HepG2 (cell line): ENCODE data around the gene FBXW5. TPM values are rescaled to one million over a fixed set of nuclear protein-coding genes. Genes with fewer than 3 reads are reported as not detected.

Source experiments
- ATAC-seq: fragments of 200-7000 bp; cut with Tn5 transposase; 3 replicates; pipeline ENCODE4 v1.9.1; 2020; ENCODE audit warnings: mild to moderate bottlenecking, moderate library complexity
- BruUV-seq: library from RNA; stranded (reverse); fragments of 400-500 nt; replicated peaks from 2 replicates; lab custom pipeline; 2021; lab: Mats Ljungman, UMichigan
- CTCF ChIA-PET: fragments of 300-600 bp; formaldehyde crosslinking; extraction: SDS; loops from one replicate; lab custom pipeline; 2021; ENCODE audit warnings: low total read pairs, inconsistent platforms, low intra/inter-chr PET ratio; lab: Yijun Ruan, JAX
- POLR2A ChIA-PET: fragments of 350-600 bp; sonication (Branson Sonifier 250); formaldehyde crosslinking; loops from one replicate; lab custom pipeline; 2020; ENCODE audit warnings: antibody characterized with exemption, inconsistent platforms; lab: Yijun Ruan, JAX
- DNase-seq: peaks from one replicate; pipeline ENCODE4 v3.0.0-alpha.2; 2015; ENCODE audit warnings: low spot score
- FAIRE-seq: peaks from 3 replicates; lab custom pipeline; 2011; peaks lifted over from hg19 to GRCh38; lab: Jason Lieb, UNC
- H2AFZ ChIP-seq: one replicate; pipeline ENCODE4 v1.6.1; 2011; ENCODE audit warnings: low read length, inconsistent platforms
- H3K27ac ChIP-seq: fragments of 300-600 bp; 3 replicates; pipeline ENCODE4 v1.8.0; 2011; ENCODE audit warnings: mixed run types, mild to moderate bottlenecking, mixed read lengths, low read length, inconsistent platforms; ENCODE audit not compliant: insufficient read depth; ENCODE audit errors: extremely low read length
- H3K27me3 ChIP-seq, 2 experiments: fragments of 200-600 bp in 1 of 2; 2 replicates in 1 of 2; 3 replicates in 1 of 2; pipeline versions ENCODE4 v1.6.0 to v1.8.0; 2011; ENCODE audit warnings: low read length in 2 of 2, mild to moderate bottlenecking in 2 of 2, moderate library complexity in 2 of 2, inconsistent platforms in 1 of 2; ENCODE audit not compliant: insufficient read depth in 2 of 2, control insufficient read depth in 1 of 2
- H3K36me3 ChIP-seq, 2 experiments: fragments of 200-600 bp in 1 of 2; replicated peaks in 1 of 2; 2 replicates in 1 of 2; 3 replicates in 1 of 2; pipeline versions ENCODE4 v1.5.1 to v1.8.0; 2011; ENCODE audit warnings: low read length in 2 of 2, inconsistent platforms in 1 of 2; ENCODE audit not compliant: insufficient read depth in 2 of 2, control insufficient read depth in 1 of 2
- H3K4me1 ChIP-seq: 2 replicates; pipeline ENCODE4 v1.5.1; 2012; ENCODE audit warnings: low read length, inconsistent platforms; ENCODE audit not compliant: insufficient read depth
- H3K4me2 ChIP-seq: 2 replicates; pipeline ENCODE4 v1.6.0; 2011; ENCODE audit warnings: low read depth, low read length, inconsistent platforms
- H3K4me3 ChIP-seq, 3 experiments: fragments of 200-600 bp in 1 of 3; sonication (generic), shearing (Covaris generic) in 1 of 3; replicated peaks in 1 of 3; 2 replicates each; pipeline ENCODE4 v1.5.1; 2011 to 2016; ENCODE audit warnings: low read length in 3 of 3, inconsistent platforms in 2 of 3, low read depth in 2 of 3, mild to moderate bottlenecking in 2 of 3, control low read depth in 1 of 3, mixed read lengths in 1 of 3; ENCODE audit not compliant: insufficient read depth in 1 of 3
- H3K79me2 ChIP-seq: one replicate; pipeline ENCODE4 v1.6.1; 2011; ENCODE audit warnings: low read length, inconsistent platforms; ENCODE audit not compliant: insufficient read depth
- H3K9ac ChIP-seq: 2 replicates; pipeline ENCODE4 v1.6.0; 2011; ENCODE audit warnings: mild to moderate bottlenecking, low read depth, low read length, inconsistent platforms; ENCODE audit not compliant: insufficient read depth
- H3K9me3 ChIP-seq: 2 replicates; pipeline ENCODE4 v1.5.1; 2012; ENCODE audit warnings: mild to moderate bottlenecking, low read length
- H4K20me1 ChIP-seq: 2 replicates; pipeline ENCODE4 v1.6.0; 2011; ENCODE audit warnings: inconsistent platforms, mild to moderate bottlenecking, low read length, moderate library complexity; ENCODE audit not compliant: insufficient read depth
- ISX ChIP-seq: sonication (generic); formaldehyde crosslinking; conservative IDR thresholded peaks from 2 replicates; pipeline ENCODE4 v1.5.0; 2020; ENCODE audit warnings: missing genetic modification reagents
- PHF8 ChIP-seq: sonication (generic); formaldehyde crosslinking; IDR thresholded peaks from 2 replicates; pipeline ENCODE4 v1.5.0; 2020; ENCODE audit warnings: missing genetic modification reagents
- PITX1 ChIP-seq: sonication (generic); formaldehyde crosslinking; IDR thresholded peaks from 2 replicates; pipeline ENCODE4 v1.5.1; 2020; ENCODE audit warnings: mild to moderate bottlenecking, missing genetic modification reagents
- RBFOX2 ChIP-seq: fragments of 200-400 bp; formaldehyde crosslinking; IDR thresholded peaks from 2 replicates; pipeline ENCODE4 v1.6.1; 2017; ENCODE audit warnings: low read depth, mild to moderate bottlenecking, low read length
- RXRA ChIP-seq: sonication (generic); formaldehyde crosslinking; IDR thresholded peaks from 2 replicates; pipeline ENCODE4 v1.5.1; 2020; ENCODE audit warnings: missing genetic modification reagents
- ZNF256 ChIP-seq: sonication (generic); formaldehyde crosslinking; conservative IDR thresholded peaks from 2 replicates; pipeline ENCODE4 v1.4.0; 2020; ENCODE audit warnings: missing genetic modification reagents
- ZNF607 ChIP-seq: sonication (generic); formaldehyde crosslinking; IDR thresholded peaks from 2 replicates; pipeline ENCODE4 v1.5.1; 2020; ENCODE audit warnings: missing genetic modification reagents, mild to moderate bottlenecking, borderline replicate concordance
- WGBS: methylation state at CpG from one replicate; pipeline ENCODE4 v1.1.6; 2017; ENCODE audit warnings: low lambda C conversion rate; 5-methylcytosine and 5-hydroxymethylcytosine counted together
- in situ Hi-C: cut with HindIII; loops from 2 replicates; pipeline ENCODE4 v1.10.0; 2017; ENCODE audit warnings: low pct_unique_long_range_greater_than_20kb; ENCODE audit not compliant: extremely low pct_ligation_motif_present
- intact Hi-C: fragments of 100-400 bp; cut with micrococcal nuclease; formaldehyde crosslinking; loops from one replicate; pipeline ENCODE4 v1.10.0; 2022; ENCODE audit not compliant: unreplicated experiment
- polyA plus RNA-seq, 8 experiments: library from polyadenylated mRNA; depleted of rRNA in 3 of 8; stranded (reverse) in 7 of 8; unstranded in 1 of 8; fragments of >200 nt; fragmentation: Illumina TruSeq in 4 of 8; extraction: Trizol in 4 of 8; gene quantifications; 2 replicates each; pipeline versions ENCODE4 v1.2.1 to v1.2.3, GENCODE V29; 2011 to 2016; ENCODE audit warnings: low read depth in 4 of 8, missing spikeins in 1 of 8, mixed read lengths in 1 of 8; ENCODE audit not compliant: insufficient read depth in 1 of 8
- total RNA-seq, 5 experiments: library from RNA; depleted of rRNA; stranded (reverse); fragments of >200 nt; fragmentation: Illumina TruSeq; extraction: Trizol; gene quantifications; 2 replicates each; pipeline ENCODE4 v1.2.3, GENCODE V29; 2016; ENCODE audit warnings: low read depth in 1 of 5
- TF ChIP-seq, protein P1 (sequence below): sonication (generic); formaldehyde crosslinking; IDR thresholded peaks from 2 replicates; pipeline ENCODE4 v1.5.1; 2020; ENCODE audit warnings: missing genetic modification reagents, mild to moderate bottlenecking, borderline replicate concordance
- TF ChIP-seq, protein P2 (sequence below): sonication (generic); formaldehyde crosslinking; IDR thresholded peaks from 2 replicates; pipeline ENCODE4 v1.5.0; 2020; ENCODE audit warnings: missing genetic modification reagents, mild to moderate bottlenecking, borderline replicate concordance
- TF ChIP-seq, protein P3 (sequence below): sonication (generic); formaldehyde crosslinking; IDR thresholded peaks from 2 replicates; pipeline ENCODE4 v1.4.0; 2020; ENCODE audit warnings: mild to moderate bottlenecking, low read depth, missing genetic modification reagents
- TF ChIP-seq, protein P4 (sequence below): sonication (generic); formaldehyde crosslinking; IDR thresholded peaks from 2 replicates; pipeline ENCODE4 v1.5.1; 2020; ENCODE audit warnings: mild to moderate bottlenecking, missing genetic modification reagents, moderate library complexity

The FBXW5 gene
- total and polyA plus RNA-seq, 2 of the 13 experiments (the other 11 are each of a cell fraction or from before 2014, with no cell fraction given), result 52.0 to 60.4 TPM

DNA sequence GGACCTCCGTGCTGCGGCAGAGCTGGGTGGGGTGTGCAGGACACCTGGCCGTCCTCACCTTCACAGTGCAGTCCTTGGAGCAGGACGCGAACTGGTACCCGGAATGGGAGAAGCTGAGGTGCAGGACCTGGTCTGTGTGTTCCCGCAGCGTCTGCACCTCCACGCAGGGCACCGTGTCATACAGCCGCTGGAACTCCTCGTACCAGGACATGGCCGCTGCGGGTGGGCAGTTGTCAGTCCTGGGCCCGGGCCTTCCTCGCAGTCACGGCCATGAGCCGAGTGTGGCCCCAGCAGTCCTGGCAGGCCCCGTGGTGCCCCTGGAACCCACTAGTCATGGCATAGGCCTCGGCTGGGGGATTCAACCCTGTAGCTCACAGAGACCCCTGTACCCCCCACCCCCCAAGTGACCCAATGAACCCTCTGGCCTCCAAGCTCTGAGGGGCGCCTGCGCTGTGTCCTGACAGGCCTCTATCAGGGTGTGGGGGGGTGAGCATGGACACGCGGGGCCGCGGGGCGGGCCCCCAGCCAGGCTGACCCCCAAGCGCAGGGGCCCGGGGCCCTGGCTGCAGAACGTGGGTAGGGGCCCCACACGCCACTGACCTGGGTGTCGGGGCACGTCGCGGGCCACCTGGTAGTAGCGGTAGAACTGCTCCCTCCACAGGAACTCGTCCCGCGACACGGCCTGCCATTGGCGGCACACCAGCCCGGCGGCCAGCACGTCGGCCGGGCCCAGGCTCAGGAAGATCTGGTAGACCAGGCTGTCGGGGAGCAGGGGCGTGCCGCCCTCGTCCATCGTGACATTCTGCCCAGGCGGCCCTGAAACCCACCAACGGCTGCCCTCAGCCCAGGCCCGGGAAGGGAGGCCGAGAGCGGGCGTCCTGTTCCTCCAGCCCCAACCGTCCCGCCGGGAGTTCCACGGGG is 987 bp downstream of the FBXW5 start:
- no peak overlapping the region for H2AFZ ChIP-seq
- H3K27me3 ChIP-seq, result no peaks in the 10 kb centered on the region
- DNase-seq (no peak), FAIRE-seq (no peak), ATAC-seq (peak; percentile 2)
- intact Hi-C loops (no loop called here), in situ Hi-C loops (no loop called here)
- H3K79me2 ChIP-seq, result peaks cover 10% of the 10 kb centered on the region
- TSS peak; percentile 45 for BruUV-seq
- H3K9me3 ChIP-seq, result no peaks in the 10 kb centered on the region
- WGBS, result 37% methylated on average over 6 of the region's 61 CpGs
- H3K9ac ChIP-seq, result peak overlapping the region; percentile 90
- H3K4me3 ChIP-seq, result peak overlapping the region; percentile 90 to 95 (median 91)
- H3K36me3 ChIP-seq, result peaks cover 8 to 36% of the 10 kb centered on the region in 2 experiments
- H3K4me2 ChIP-seq, result peak overlapping the region; percentile 89
- peaks cover 41% of the 10 kb centered on the region for H3K4me1 ChIP-seq
- no peaks in the 10 kb centered on the region for H4K20me1 ChIP-seq
- peak overlapping the region; percentile 75 for H3K27ac ChIP-seq
- ChIA-PET POLR2A (interaction anchor here (1.0 to 2.3 kb wide), 5 partner anchors 42 to 155 kb away, joined by 3 to 10 read pairs (median 4); partner anchors contain the start of gene TRAF2), CTCF (no interaction called here)
- TF ChIP-seq ZNF607 (CRISPR knock-in tag), result peak; percentile 7; the same call in 1 of the 2 replicates
- TF ChIP-seq, protein P1, sequence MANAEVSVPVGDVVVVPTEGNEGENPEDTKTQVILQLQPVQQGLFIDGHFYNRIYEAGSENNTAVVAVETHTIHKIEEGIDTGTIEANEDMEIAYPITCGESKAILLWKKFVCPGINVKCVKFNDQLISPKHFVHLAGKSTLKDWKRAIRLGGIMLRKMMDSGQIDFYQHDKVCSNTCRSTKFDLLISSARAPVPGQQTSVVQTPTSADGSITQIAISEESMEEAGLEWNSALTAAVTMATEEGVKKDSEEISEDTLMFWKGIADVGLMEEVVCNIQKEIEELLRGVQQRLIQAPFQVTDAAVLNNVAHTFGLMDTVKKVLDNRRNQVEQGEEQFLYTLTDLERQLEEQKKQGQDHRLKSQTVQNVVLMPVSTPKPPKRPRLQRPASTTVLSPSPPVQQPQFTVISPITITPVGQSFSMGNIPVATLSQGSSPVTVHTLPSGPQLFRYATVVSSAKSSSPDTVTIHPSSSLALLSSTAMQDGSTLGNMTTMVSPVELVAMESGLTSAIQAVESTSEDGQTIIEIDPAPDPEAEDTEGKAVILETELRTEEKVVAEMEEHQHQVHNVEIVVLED (CRISPR knock-in tag), result peak; percentile 41; the same call in 1 of the 2 replicates
- 0 out of 2 replicates have a peak, but pooled peaks have one; percentile 28 for TF ChIP-seq RXRA
- 0 out of 2 replicates have a peak, but pooled peaks have one; percentile 27 for TF ChIP-seq ZNF256 (CRISPR knock-in tag)
- peak; percentile 47; the same call in 1 of the 2 replicates for TF ChIP-seq PHF8 (CRISPR knock-in tag)
- TF ChIP-seq PITX1 (CRISPR knock-in tag), result peak; percentile 25; the same call in 1 of the 2 replicates
- TF ChIP-seq, protein P2, sequence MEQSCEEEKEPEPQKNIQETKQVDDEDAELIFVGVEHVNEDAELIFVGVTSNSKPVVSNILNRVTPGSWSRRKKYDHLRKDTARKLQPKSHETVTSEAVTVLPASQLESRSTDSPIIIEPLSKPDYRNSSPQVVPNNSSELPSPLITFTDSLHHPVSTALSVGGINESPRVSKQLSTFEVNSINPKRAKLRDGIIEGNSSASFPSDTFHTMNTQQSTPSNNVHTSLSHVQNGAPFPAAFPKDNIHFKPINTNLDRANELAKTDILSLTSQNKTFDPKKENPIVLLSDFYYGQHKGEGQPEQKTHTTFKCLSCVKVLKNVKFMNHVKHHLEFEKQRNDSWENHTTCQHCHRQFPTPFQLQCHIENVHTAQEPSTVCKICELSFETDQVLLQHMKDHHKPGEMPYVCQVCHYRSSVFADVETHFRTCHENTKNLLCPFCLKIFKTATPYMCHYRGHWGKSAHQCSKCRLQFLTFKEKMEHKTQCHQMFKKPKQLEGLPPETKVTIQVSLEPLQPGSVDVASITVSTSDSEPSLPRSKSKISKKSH (CRISPR knock-in tag), result peak; percentile 9; the same call in 1 of the 2 replicates
- TF ChIP-seq, protein P3, sequence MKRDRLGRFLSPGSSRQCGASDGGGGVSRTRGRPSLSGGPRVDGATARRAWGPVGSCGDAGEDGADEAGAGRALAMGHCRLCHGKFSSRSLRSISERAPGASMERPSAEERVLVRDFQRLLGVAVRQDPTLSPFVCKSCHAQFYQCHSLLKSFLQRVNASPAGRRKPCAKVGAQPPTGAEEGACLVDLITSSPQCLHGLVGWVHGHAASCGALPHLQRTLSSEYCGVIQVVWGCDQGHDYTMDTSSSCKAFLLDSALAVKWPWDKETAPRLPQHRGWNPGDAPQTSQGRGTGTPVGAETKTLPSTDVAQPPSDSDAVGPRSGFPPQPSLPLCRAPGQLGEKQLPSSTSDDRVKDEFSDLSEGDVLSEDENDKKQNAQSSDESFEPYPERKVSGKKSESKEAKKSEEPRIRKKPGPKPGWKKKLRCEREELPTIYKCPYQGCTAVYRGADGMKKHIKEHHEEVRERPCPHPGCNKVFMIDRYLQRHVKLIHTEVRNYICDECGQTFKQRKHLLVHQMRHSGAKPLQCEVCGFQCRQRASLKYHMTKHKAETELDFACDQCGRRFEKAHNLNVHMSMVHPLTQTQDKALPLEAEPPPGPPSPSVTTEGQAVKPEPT, result 0 out of 2 replicates have a peak, but pooled peaks have one; percentile 51
- TF ChIP-seq RBFOX2, result peak; percentile 61
- TF ChIP-seq ISX (CRISPR knock-in tag), result 0 out of 2 replicates have a peak, but pooled peaks have one; percentile 61
- TF ChIP-seq, protein P4, sequence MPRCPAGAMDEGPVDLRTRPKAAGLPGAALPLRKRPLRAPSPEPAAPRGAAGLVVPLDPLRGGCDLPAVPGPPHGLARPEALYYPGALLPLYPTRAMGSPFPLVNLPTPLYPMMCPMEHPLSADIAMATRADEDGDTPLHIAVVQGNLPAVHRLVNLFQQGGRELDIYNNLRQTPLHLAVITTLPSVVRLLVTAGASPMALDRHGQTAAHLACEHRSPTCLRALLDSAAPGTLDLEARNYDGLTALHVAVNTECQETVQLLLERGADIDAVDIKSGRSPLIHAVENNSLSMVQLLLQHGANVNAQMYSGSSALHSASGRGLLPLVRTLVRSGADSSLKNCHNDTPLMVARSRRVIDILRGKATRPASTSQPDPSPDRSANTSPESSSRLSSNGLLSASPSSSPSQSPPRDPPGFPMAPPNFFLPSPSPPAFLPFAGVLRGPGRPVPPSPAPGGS, result 0 out of 2 replicates have a peak, but pooled peaks have one; percentile 17
